GM19372 (cell line): ENCODE measurements around the gene C1QL3.

ENCODE experiments used
- ATAC-seq: cut with Tn5 transposase; IDR thresholded peaks from one replicate; pipeline ENCODE4 v1.9.1; 2021; ENCODE audit warnings: mild to moderate bottlenecking, low read depth, moderate library complexity; ENCODE audit not compliant: unreplicated experiment

Gene C1QL3

GRCh38 chr10:16497911-16498310 lies 23.8 kb downstream of the C1QL3 start:
- ATAC-seq: no peak

GRCh38 chr10:16493884-16494536 lies 27.7 kb downstream of the C1QL3 start:
- ATAC-seq: no peak

GRCh38 chr10:16491933-16492332 lies 29.7 kb downstream of the C1QL3 start:
- ATAC-seq: no peak

- ATAC-seq: no peak
These were observed 31.2 kb downstream of the C1QL3 start for GRCh38 chr10:16490511-16490910.

GRCh38 chr10:16483241-16483917 lies 38.3 kb downstream of the C1QL3 start:
- ATAC-seq: no peak

DNA sequence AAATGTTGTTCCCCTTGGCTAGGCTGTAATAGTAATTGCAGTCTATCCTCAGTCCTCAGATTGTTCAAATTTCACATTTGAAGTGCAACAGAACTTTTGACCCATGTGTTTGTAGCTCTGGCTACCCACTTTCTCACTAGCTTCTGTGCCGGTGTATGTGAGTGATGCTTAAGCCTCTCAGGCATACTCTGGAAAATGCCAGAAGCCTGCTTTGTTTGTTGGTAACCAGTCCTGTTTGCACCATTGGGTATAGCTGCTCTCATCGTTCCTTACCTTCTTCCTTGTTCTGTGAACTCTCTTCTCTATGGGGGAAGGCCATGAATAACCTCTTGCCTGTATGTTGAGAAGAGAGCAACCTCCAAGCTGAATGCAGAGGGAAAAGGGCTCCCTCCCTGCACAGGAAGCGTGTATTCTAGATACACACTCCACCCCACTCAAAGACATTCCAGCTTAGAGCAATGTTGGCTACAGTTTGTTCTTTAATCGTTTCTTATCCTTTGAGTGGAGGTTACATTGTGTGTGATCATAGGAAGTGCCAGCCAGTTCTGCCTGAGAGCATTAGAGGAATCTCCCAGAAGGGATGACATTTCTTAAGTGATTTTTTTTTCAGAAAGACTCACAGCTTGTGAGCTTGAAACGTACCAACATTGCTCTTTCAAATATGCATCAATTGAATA lies 40.5 kb downstream of the C1QL3 start:
- no peak for ATAC-seq

GRCh38 chr10:16478801-16479200 lies 42.9 kb downstream of the C1QL3 start:
- ATAC-seq: no peak

DNA sequence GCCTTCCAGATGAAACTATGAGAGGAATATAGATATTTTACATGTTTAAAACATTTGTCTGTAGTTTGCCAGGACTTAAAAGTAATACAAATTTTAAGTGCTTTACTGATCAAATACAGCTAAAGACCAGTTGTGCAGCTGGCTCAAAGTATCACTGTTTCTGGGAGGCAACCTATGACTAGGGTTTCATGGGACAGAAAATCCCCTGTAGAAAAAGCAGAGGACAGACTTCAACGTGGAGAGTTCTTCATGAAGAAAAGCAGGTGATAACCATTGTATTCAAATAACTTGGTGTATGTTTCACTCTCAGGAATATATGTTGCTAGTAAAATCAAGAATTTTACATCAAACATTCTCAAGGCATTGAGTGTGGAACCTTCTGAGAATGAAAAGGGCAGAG lies 43.9 kb downstream of the C1QL3 start:
- ATAC-seq: no peak

GRCh38 chr10:16472828-16473227 lies 48.9 kb downstream of the C1QL3 start:
- no peak for ATAC-seq

GRCh38 chr10:16470747-16471146 lies 50.9 kb downstream of the C1QL3 start:
- ATAC-seq: no peak

GRCh38 chr10:16466001-16466400 lies 55.7 kb downstream of the C1QL3 start:
- no peak for ATAC-seq
